Measurements from ENCODE around the gene KRT7.
"Not testable (repeated sequence)": the region's sequence is repeated elsewhere in the genome, so short reads cannot be mapped to it uniquely, and the experiment has no call there.

Gene KRT7

DNA sequence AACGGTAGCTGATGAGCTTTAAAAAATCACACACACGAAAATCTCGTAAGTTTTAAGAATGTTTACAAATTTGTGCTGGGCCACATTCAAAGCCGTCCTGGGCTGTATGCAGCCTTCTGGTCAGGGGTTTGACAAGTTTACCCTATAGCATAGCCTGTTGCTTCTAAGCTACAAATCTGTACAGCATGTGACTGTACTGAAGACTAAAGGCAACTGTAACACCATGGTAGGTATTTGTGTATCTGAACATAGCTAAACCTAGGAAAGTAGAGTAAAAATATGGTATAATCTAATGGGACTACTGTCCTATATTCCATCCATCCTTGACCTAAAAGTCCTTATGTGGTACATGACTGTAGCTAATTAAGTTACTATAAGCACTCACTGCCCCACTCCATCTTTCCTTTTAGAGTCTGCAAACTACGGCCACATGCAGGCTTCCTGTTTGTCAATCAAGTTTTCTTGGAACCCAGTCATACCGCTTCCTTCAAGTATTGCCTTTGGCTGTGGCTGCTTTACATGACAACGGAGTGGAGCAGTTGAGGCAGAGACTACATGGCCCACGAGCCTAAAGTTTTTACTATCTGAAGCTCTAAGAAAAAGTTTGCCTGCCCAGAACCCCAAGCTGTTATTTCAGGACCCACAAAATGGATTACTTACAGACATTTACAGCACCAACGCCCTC is 18.5 kb downstream of the KRT7 start:
- Histone ChIP-seq H3K27ac (ENCODE audit: low read length) (no peak overlapping the region), H3K9me2 (replicated peaks; ENCODE audit: insufficient read depth, low read length) (no peaks in the 10 kb centered on the region), H3K36me3 (replicated peaks; ENCODE audit: insufficient read depth, low read length) (no peaks in the 10 kb centered on the region), H3K4me1 (ENCODE audit: low read length) (peaks cover 5% of the 10 kb centered on the region; the same call in 1 of the 2 replicates), H3K27me3 (replicated peaks; ENCODE audit: insufficient read depth, low read length) (peaks cover 22% of the 10 kb centered on the region), H3F3A (ENCODE audit: insufficient read depth, low read length) (no peaks in the 10 kb centered on the region), H3K4me2 (ENCODE audit: low read depth, low read length) (no peak overlapping the region), H3K79me2 (ENCODE audit: low read length) (no peaks in the 10 kb centered on the region), H2AFZ (ENCODE audit: low read length) (no peak overlapping the region), H4K20me1 (ENCODE audit: insufficient read depth, low read length) (no peaks in the 10 kb centered on the region), H3K4me3 (ENCODE audit: low read length) (no peak overlapping the region), H3K9ac (ENCODE audit: low read length) (no peak overlapping the region), H3K9me3 (replicated peaks; ENCODE audit: insufficient read depth, low read length) (no peaks in the 10 kb centered on the region)
- no peak for DNase-seq
- no peak for TF ChIP-seq EZH2phosphoT487 (IDR thresholded peaks at IDR 0.05; ENCODE audit: low read length)
- no peak for TF ChIP-seq EZH2 (optimal IDR thresholded peaks at IDR 0.05; ENCODE audit: low read depth, low read length)
- TF ChIP-seq, protein P1, sequence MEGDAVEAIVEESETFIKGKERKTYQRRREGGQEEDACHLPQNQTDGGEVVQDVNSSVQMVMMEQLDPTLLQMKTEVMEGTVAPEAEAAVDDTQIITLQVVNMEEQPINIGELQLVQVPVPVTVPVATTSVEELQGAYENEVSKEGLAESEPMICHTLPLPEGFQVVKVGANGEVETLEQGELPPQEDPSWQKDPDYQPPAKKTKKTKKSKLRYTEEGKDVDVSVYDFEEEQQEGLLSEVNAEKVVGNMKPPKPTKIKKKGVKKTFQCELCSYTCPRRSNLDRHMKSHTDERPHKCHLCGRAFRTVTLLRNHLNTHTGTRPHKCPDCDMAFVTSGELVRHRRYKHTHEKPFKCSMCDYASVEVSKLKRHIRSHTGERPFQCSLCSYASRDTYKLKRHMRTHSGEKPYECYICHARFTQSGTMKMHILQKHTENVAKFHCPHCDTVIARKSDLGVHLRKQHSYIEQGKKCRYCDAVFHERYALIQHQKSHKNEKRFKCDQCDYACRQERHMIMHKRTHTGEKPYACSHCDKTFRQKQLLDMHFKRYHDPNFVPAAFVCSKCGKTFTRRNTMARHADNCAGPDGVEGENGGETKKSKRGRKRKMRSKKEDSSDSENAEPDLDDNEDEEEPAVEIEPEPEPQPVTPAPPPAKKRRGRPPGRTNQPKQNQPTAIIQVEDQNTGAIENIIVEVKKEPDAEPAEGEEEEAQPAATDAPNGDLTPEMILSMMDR (IDR thresholded peaks at IDR 0.05; ENCODE audit: low read length), result no peak

DNA sequence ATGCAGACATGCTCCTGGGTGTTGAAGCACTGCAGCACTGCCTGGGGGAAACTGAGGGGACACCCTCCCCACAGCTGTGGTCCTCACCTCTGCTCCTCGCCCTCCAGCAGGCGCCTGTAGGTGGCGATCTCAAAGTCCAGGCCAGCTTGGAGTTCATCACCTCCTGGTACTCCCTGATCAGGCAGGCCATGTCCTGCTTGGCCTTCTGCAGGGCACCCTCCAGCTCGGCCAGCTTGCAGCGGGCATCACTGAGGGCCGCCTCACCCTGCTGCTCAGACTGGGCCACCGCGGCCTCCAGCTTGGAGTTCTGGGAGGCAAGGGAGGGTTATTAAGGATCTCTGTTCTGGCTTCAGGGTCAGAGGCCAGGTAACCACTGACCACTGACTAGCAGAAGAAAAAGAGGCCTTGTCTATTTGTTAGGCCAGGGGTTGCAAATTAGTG is 19.2 kb downstream of the KRT7 start:
- H4K20me1 ChIP-seq (ENCODE audit: insufficient read depth, low read length); H2AFZ ChIP-seq (ENCODE audit: low read length); H3K36me3 ChIP-seq (replicated peaks; ENCODE audit: insufficient read depth, low read length); H3K9me3 ChIP-seq (replicated peaks; ENCODE audit: insufficient read depth, low read length); H3K9me2 ChIP-seq (replicated peaks; ENCODE audit: insufficient read depth, low read length); H3K4me3 ChIP-seq (ENCODE audit: low read length); H3F3A ChIP-seq (ENCODE audit: insufficient read depth, low read length); H3K27ac ChIP-seq (ENCODE audit: low read length); H3K4me1 ChIP-seq (ENCODE audit: low read length); H3K4me2 ChIP-seq (ENCODE audit: low read depth, low read length); H3K79me2 ChIP-seq (ENCODE audit: low read length); H3K9ac ChIP-seq (ENCODE audit: low read length); DNase-seq: not testable (repeated sequence)
- peaks cover 22% of the 10 kb centered on the region for H3K27me3 ChIP-seq (replicated peaks; ENCODE audit: insufficient read depth, low read length)

DNA sequence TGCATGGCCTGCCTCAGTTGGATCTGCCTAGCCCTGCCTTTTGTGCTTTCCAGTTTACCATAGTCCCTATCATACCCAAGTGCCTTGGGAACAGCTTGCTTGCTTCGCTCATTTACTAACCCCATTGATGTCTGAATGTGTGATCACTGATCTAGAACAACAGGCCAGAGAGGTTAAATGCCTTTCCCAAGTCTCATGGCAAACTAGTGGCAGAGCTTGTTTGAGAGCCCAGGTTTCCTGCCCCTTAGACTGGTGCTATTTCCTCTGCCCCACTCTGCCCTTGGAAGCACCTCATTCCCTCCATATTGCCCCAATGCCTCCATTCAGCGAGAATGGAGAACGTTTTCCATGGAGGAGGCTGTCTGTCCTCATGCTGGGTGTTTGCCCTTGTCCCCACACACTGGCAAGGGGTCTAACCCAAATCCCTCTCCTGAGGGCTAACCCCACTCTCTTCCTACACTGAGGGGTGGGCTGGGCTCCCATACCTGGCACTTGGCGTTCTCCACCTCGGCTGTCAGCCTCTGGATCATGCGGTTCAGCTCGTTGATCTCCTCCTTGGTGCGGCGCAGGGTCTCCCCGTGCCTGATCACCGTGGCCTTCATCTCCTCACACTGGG is 19.8 kb downstream of the KRT7 start:
- TF ChIP-seq, protein P1 (IDR thresholded peaks at IDR 0.05; ENCODE audit: low read length), result no peak
- TF ChIP-seq EZH2phosphoT487 (IDR thresholded peaks at IDR 0.05; ENCODE audit: low read length), result no peak
- TF ChIP-seq EZH2 (optimal IDR thresholded peaks at IDR 0.05; ENCODE audit: low read depth, low read length), result no peak
- no peaks in the 10 kb centered on the region for H3K36me3 ChIP-seq (replicated peaks; ENCODE audit: insufficient read depth, low read length)
- no peak overlapping the region for H3K4me2 ChIP-seq (ENCODE audit: low read depth, low read length)
- H3K9ac ChIP-seq (ENCODE audit: low read length), result no peak overlapping the region
- no peaks in the 10 kb centered on the region for H3K9me3 ChIP-seq (replicated peaks; ENCODE audit: insufficient read depth, low read length)
- no peak overlapping the region for H3K4me3 ChIP-seq (ENCODE audit: low read length)
- H3K4me1 ChIP-seq (ENCODE audit: low read length), result peaks cover 5% of the 10 kb centered on the region; the same call in 1 of the 2 replicates
- no peak overlapping the region for H2AFZ ChIP-seq (ENCODE audit: low read length)
- no peak for DNase-seq
- no peak overlapping the region for H3K27ac ChIP-seq (ENCODE audit: low read length)
- no peaks in the 10 kb centered on the region for H3K9me2 ChIP-seq (replicated peaks; ENCODE audit: insufficient read depth, low read length)
- no peaks in the 10 kb centered on the region for H3F3A ChIP-seq (ENCODE audit: insufficient read depth, low read length)
- H4K20me1 ChIP-seq (ENCODE audit: insufficient read depth, low read length), result no peaks in the 10 kb centered on the region
- peaks cover 29% of the 10 kb centered on the region for H3K27me3 ChIP-seq (replicated peaks; ENCODE audit: insufficient read depth, low read length)
- H3K79me2 ChIP-seq (ENCODE audit: low read length), result no peaks in the 10 kb centered on the region
